ENCODE results near the gene SPCS2. TPM values are rescaled to one million over a fixed set of nuclear protein-coding genes. Genes with fewer than 3 reads are reported as not detected.
"Not testable (repeated sequence)": the region's sequence is repeated elsewhere in the genome, so short reads cannot be mapped to it uniquely, and the experiment has no call there.

The SPCS2 gene
- total RNA-seq, 3 donors from 2014 or later (not counting 1 experiment from before 2014, with no cell fraction given) = 76.9 to 117 (median 106) TPM

GRCh38 chr11:74988541-74989259 lies 39.6 kb downstream of the SPCS2 start, which contains the start of gene NEU3:
NEU3 (plus strand) TSS chr11:74988933; CDS start chr11:74989061, 128 bp downstream.
- no peaks in the 10 kb centered on the region for H3K27me3 Mint-ChIP-seq (ENCODE audit: low read depth in 2 of 2)
- intact Hi-C loops (cut with micrococcal nuclease) = loop anchor here (1.0 kb wide), 1 partner anchor 39 kb away; the partner anchor contains the start of genes SPCS2 and XRRA1
- Histone ChIP-seq H3K4me3 (ENCODE audit: low read length) (peak within 1 kb of the TSS; percentile 86), H3K27me3 (ENCODE audit: control insufficient read depth, insufficient read depth, low read length) (no peaks in the 10 kb centered on the region), H3K4me1 (ENCODE audit: control insufficient read depth, insufficient read depth, low read length) (peaks cover 16% of the 10 kb centered on the region), H3K36me3 (ENCODE audit: control insufficient read depth, insufficient read depth, low read length) (no peaks in the 10 kb centered on the region), H3K9me3 (ENCODE audit: control insufficient read depth, insufficient read depth, low read length) (no peaks in the 10 kb centered on the region), H3K27ac (ENCODE audit: low read length) (peak within 1 kb of the TSS; percentile 70)
- peaks cover 15 to 18% of the 10 kb centered on the region in 2 donors for H3K4me1 Mint-ChIP-seq
- under 1% methylated on average over 46 of the region's 46 CpGs for WGBS (ENCODE audit: insufficient coverage)
- H3K4me3 Mint-ChIP-seq = peak within 1 kb of the TSS; percentile 89
- peak within 1 kb of the TSS; percentile 76 to 91 for H3K27ac Mint-ChIP-seq
- H3K36me3 Mint-ChIP-seq = no peaks in the 10 kb centered on the region
- ATAC-seq (peak; percentile 96 to 98 (median 97)), DNase-seq (peak; percentile 71 to 89)
- H3K9me3 Mint-ChIP-seq = no peaks in the 10 kb centered on the region
- no peak for TF ChIP-seq CTCF (IDR thresholded peaks at IDR 0.05)

DNA sequence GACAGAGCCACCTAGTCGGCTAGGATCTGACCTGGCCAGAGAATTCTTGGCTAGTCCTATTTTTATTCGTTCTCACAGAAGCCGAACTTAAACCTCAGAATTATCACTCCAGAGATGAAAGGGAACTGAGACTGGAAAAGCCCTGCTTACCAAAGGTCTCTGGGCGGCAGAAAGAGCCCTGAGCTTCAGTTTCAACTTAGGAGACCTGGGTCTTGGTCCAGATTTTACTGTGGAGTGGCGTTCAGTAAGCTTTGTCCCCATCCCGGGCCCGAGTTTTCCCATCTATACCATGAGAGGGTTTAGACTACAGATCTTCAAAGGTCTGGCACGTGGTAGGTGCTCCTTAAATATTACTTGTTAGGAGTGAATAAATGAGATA lies 40.2 kb downstream of the SPCS2 start:
- Histone ChIP-seq H3K27ac (ENCODE audit: low read length) (peak overlapping the region; percentile 70), H3K4me1 (ENCODE audit: control insufficient read depth, insufficient read depth, low read length) (peaks cover 16% of the 10 kb centered on the region), H3K36me3 (ENCODE audit: control insufficient read depth, insufficient read depth, low read length) (no peaks in the 10 kb centered on the region), H3K27me3 (ENCODE audit: control insufficient read depth, insufficient read depth, low read length) (no peaks in the 10 kb centered on the region), H3K9me3 (ENCODE audit: control insufficient read depth, insufficient read depth, low read length) (no peaks in the 10 kb centered on the region), H3K4me3 (ENCODE audit: low read length) (peak overlapping the region; percentile 86)
- ATAC-seq (no peak), DNase-seq (peak in 1 of 2 donors; percentile 48)
- Mint-ChIP-seq H3K9me3 (no peaks in the 10 kb centered on the region), H3K4me1 (peaks cover 15 to 18% of the 10 kb centered on the region in 2 donors), H3K27ac (peak overlapping the region; percentile 76 to 91), H3K4me3 (peak overlapping the region; percentile 89), H3K27me3 (ENCODE audit: low read depth in 2 of 2) (no peaks in the 10 kb centered on the region), H3K36me3 (no peaks in the 10 kb centered on the region)
- TF ChIP-seq CTCF (IDR thresholded peaks at IDR 0.05) = no peak
- intact Hi-C loops (cut with micrococcal nuclease) = no loop called here
- 13% methylated on average over 8 of the region's 8 CpGs for WGBS (ENCODE audit: insufficient coverage)

DNA sequence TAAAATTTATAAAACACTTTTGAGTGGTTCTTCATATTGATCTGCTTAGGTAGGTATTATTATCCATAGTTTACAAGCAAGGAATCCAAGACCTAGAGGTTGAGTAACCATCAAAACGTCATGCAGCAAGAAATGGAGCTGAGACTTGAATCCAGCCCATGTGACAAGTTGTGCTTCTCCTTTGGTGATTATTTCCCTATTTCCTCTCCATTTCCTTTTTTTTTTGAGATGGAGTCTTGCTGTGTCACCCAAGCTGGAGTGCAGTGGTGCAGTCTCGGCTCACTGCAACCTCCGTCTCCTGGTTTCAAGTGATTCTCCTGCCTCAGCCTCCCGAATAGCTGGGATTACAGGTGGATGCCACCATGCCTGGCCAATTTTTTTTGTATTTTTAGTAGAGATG lies 41.1 kb downstream of the SPCS2 start:
- H3K27ac ChIP-seq (ENCODE audit: low read length); H3K27me3 ChIP-seq (ENCODE audit: control insufficient read depth, insufficient read depth, low read length); H3K9me3 Mint-ChIP-seq; H3K9me3 ChIP-seq (ENCODE audit: control insufficient read depth, insufficient read depth, low read length); DNase-seq; H3K27me3 Mint-ChIP-seq (ENCODE audit: low read depth in 2 of 2); intact Hi-C loops (cut with micrococcal nuclease); H3K4me3 ChIP-seq (ENCODE audit: low read length); H3K36me3 Mint-ChIP-seq; ATAC-seq; H3K36me3 ChIP-seq (ENCODE audit: control insufficient read depth, insufficient read depth, low read length): not testable (repeated sequence)
- H3K4me1 ChIP-seq (ENCODE audit: control insufficient read depth, insufficient read depth, low read length) = peaks cover 16% of the 10 kb centered on the region
- peak overlapping the region; percentile 45 for H3K4me3 Mint-ChIP-seq
- peaks cover 15 to 18% of the 10 kb centered on the region in 2 donors for H3K4me1 Mint-ChIP-seq
- WGBS (ENCODE audit: insufficient coverage) = 85% methylated on average over 4 of the region's 4 CpGs
- H3K27ac Mint-ChIP-seq = peak overlapping the region in 1 of 2 donors; percentile 12

GRCh38 chr11:74990941-74991340 lies 41.9 kb downstream of the SPCS2 start:
- Histone ChIP-seq H3K36me3 (ENCODE audit: control insufficient read depth, insufficient read depth, low read length) (peaks cover 9% of the 10 kb centered on the region), H3K27me3 (ENCODE audit: control insufficient read depth, insufficient read depth, low read length) (no peaks in the 10 kb centered on the region), H3K4me1 (ENCODE audit: control insufficient read depth, insufficient read depth, low read length) (peaks cover 16% of the 10 kb centered on the region), H3K4me3 (ENCODE audit: low read length) (no peak overlapping the region), H3K27ac (ENCODE audit: low read length) (no peak overlapping the region), H3K9me3 (ENCODE audit: control insufficient read depth, insufficient read depth, low read length) (no peaks in the 10 kb centered on the region)
- TF ChIP-seq CTCF (IDR thresholded peaks at IDR 0.05) = no peak
- Mint-ChIP-seq H3K4me3 (peak overlapping the region; percentile 45), H3K27me3 (ENCODE audit: low read depth in 2 of 2) (no peaks in the 10 kb centered on the region), H3K36me3 (no peaks in the 10 kb centered on the region), H3K27ac (peak overlapping the region in 1 of 2 donors; percentile 12), H3K4me1 (peaks cover 15 to 18% of the 10 kb centered on the region in 2 donors), H3K9me3 (no peaks in the 10 kb centered on the region)
- ATAC-seq (no peak), DNase-seq (no peak)
- 88% methylated on average over 1 of the region's 1 CpG for WGBS (ENCODE audit: insufficient coverage)
- intact Hi-C loops (cut with micrococcal nuclease) = no loop called here
